HG02610 (cell line): Measurements from ENCODE around the gene WFDC9.
"Not testable (repeated sequence)": the region's sequence is repeated elsewhere in the genome, so short reads cannot be mapped to it uniquely, and the experiment has no call there.

Experiments used
- ATAC-seq: cut with Tn5 transposase; IDR thresholded peaks from one replicate; pipeline ENCODE4 v1.9.1; 2021; ENCODE audit warnings: mild to moderate bottlenecking, moderate library complexity; ENCODE audit not compliant: unreplicated experiment

Gene WFDC9

GRCh38 chr20:45593498-45593897 lies 37.6 kb downstream of the WFDC9 start:
- no peak for ATAC-seq

GRCh38 chr20:45592574-45593189 lies 38.4 kb downstream of the WFDC9 start:
- no peak for ATAC-seq

- ATAC-seq: no peak
Observed at GRCh38 chr20:45589725-45590124, 41.4 kb downstream of the WFDC9 start.

- no peak for ATAC-seq
Observed at GRCh38 chr20:45588800-45589199, 42.3 kb downstream of the WFDC9 start.

- not testable (repeated sequence) for ATAC-seq
Observed at GRCh38 chr20:45585986-45586385, 45.1 kb downstream of the WFDC9 start.

GRCh38 chr20:45584294-45584693 lies 46.8 kb downstream of the WFDC9 start:
- ATAC-seq: not testable (repeated sequence)

GRCh38 chr20:45583502-45583901 lies 47.6 kb downstream of the WFDC9 start:
- ATAC-seq: no peak

GRCh38 chr20:45581702-45582101 lies 49.4 kb downstream of the WFDC9 start:
- ATAC-seq: no peak

GRCh38 chr20:45579184-45579583 lies 51.9 kb downstream of the WFDC9 start, which contains the start of gene WFDC8:
TSS of gene WFDC8 (minus strand) at chr20:45579284. CDS start at chr20:45579247, 37 bp downstream.
- ATAC-seq: no peak

- ATAC-seq: no peak
Observed at GRCh38 chr20:45578231-45578630, 52.9 kb downstream of the WFDC9 start.

GRCh38 chr20:45576995-45577394 lies 54.1 kb downstream of the WFDC9 start:
- no peak for ATAC-seq

GRCh38 chr20:45575931-45576330 lies 55.2 kb downstream of the WFDC9 start:
- ATAC-seq: no peak

- ATAC-seq: not testable (repeated sequence)
Observed at GRCh38 chr20:45569650-45570049, 61.4 kb downstream of the WFDC9 start.

- ATAC-seq: no peak
Observed at GRCh38 chr20:45564760-45565276, 66.3 kb downstream of the WFDC9 start.
